ENCODE data around the gene CRTC3. TPM values are rescaled to one million over a fixed set of nuclear protein-coding genes. Genes with fewer than 3 reads are reported as not detected.
"Not testable (repeated sequence)": the region's sequence is repeated elsewhere in the genome, so short reads cannot be mapped to it uniquely, and the experiment has no call there.

CRTC3 gene
- 13.9 TPM for total RNA-seq

- FAIRE-seq = no peak
These were observed at the start of gene CRTC3 for GRCh38 chr15:90529371-90530249. Gene CRTC3 (plus strand): TSS chr15:90529923. CDS start chr15:90530072, 149 bp downstream.

GRCh38 chr15:90481023-90481422, 48.7 kb upstream of the CRTC3 start:
- DNase-seq (ENCODE audit: low spot score in 2 of 2) (no peak), FAIRE-seq (no peak)

More at GRCh38 chr15:90529371-90530249, at the start of gene CRTC3:
- DNase-seq (ENCODE audit: low spot score in 2 of 2) = peak; percentile 85 to 90

GRCh38 chr15:90482124-90483011, 47.4 kb upstream of the CRTC3 start:
- peak; percentile 24 for FAIRE-seq
- DNase-seq (ENCODE audit: low spot score in 2 of 2) = peak in 1 of 2 donors; percentile 30

- DNase-seq (ENCODE audit: low spot score in 2 of 2) (no peak), FAIRE-seq (no peak)
These were observed 46.8 kb upstream of the CRTC3 start for GRCh38 chr15:90483012-90483307.

GRCh38 chr15:90483637-90484036, 46.1 kb upstream of the CRTC3 start:
- DNase-seq (ENCODE audit: low spot score in 2 of 2) = no peak
- no peak for FAIRE-seq

- DNase-seq (ENCODE audit: low spot score in 2 of 2) (no peak), FAIRE-seq (no peak)
These were observed 42.5 kb upstream of the CRTC3 start for GRCh38 chr15:90487186-90487585.

GRCh38 chr15:90489514-90489913, 40.2 kb upstream of the CRTC3 start:
- FAIRE-seq = no peak
- DNase-seq (ENCODE audit: low spot score in 2 of 2) = no peak

GRCh38 chr15:90489944-90490343, 39.8 kb upstream of the CRTC3 start:
- DNase-seq (ENCODE audit: low spot score in 2 of 2) = no peak
- FAIRE-seq = no peak

- DNase-seq (ENCODE audit: low spot score in 2 of 2) (no peak), FAIRE-seq (no peak)
These were observed 36.1 kb upstream of the CRTC3 start for GRCh38 chr15:90493647-90494046.

GRCh38 chr15:90495067-90495466, 34.7 kb upstream of the CRTC3 start:
- DNase-seq (ENCODE audit: low spot score in 2 of 2) = no peak

GRCh38 chr15:90496791-90497190, 32.9 kb upstream of the CRTC3 start:
- no peak for DNase-seq (ENCODE audit: low spot score in 2 of 2)
- FAIRE-seq = no peak

More at GRCh38 chr15:90495067-90495466, 34.7 kb upstream of the CRTC3 start:
- no peak for FAIRE-seq

- FAIRE-seq = no peak
- no peak for DNase-seq (ENCODE audit: low spot score in 2 of 2)
These were observed 32.3 kb upstream of the CRTC3 start for GRCh38 chr15:90497376-90497775.

GRCh38 chr15:90497912-90498311, 31.8 kb upstream of the CRTC3 start:
- DNase-seq (ENCODE audit: low spot score in 2 of 2) (no peak), FAIRE-seq (no peak)

- FAIRE-seq (no peak), DNase-seq (ENCODE audit: low spot score in 2 of 2) (no peak)
These were observed 29.6 kb upstream of the CRTC3 start for GRCh38 chr15:90500171-90500570.

GRCh38 chr15:90501898-90502297, 27.8 kb upstream of the CRTC3 start:
- no peak for DNase-seq (ENCODE audit: low spot score in 2 of 2)
- no peak for FAIRE-seq

GRCh38 chr15:90510781-90511180, 18.9 kb upstream of the CRTC3 start:
- not testable (repeated sequence) for DNase-seq (ENCODE audit: low spot score in 2 of 2); FAIRE-seq

- not testable (repeated sequence) for FAIRE-seq; DNase-seq (ENCODE audit: low spot score in 2 of 2)
These were observed 18.5 kb upstream of the CRTC3 start for GRCh38 chr15:90511211-90511618.

- FAIRE-seq (no peak), DNase-seq (ENCODE audit: low spot score in 2 of 2) (no peak)
These were observed 17.4 kb upstream of the CRTC3 start for GRCh38 chr15:90512276-90512675.

GRCh38 chr15:90512981-90513380, 16.7 kb upstream of the CRTC3 start:
- DNase-seq (ENCODE audit: low spot score in 2 of 2) (no peak), FAIRE-seq (no peak)

GRCh38 chr15:90513448-90513847, 16.3 kb upstream of the CRTC3 start:
- no peak for DNase-seq (ENCODE audit: low spot score in 2 of 2)
- no peak for FAIRE-seq

GRCh38 chr15:90513893-90514292, 15.8 kb upstream of the CRTC3 start:
- not testable (repeated sequence) for FAIRE-seq; DNase-seq (ENCODE audit: low spot score in 2 of 2)
